Right lobe of liver (tissue), 6 donors: ENCODE data around the gene NPAS2. TPM values are rescaled to one million over a fixed set of nuclear protein-coding genes. Genes with fewer than 3 reads are reported as not detected.

Experiments
- ATAC-seq, 4 donors: fragments of 200-7000 bp; cut with Tn5 transposase; one replicate each; pipeline ENCODE4 v1.9.1; 2020; ENCODE audit warnings: mild to moderate bottlenecking in 4 of 4, moderate library complexity in 4 of 4
- DNase-seq, 3 donors: peaks; one replicate each; pipeline ENCODE4 v3.0.0-alpha.2; 2020
- H3K27ac ChIP-seq, 3 donors: fragments of 200-600 bp; one replicate each; pipeline ENCODE4 v1.8.0; 2022
- H3K27me3 ChIP-seq, 2 donors: fragments of 200-600 bp; one replicate each; pipeline ENCODE4 v1.8.0; 2022
- H3K36me3 ChIP-seq, 4 donors: fragments of 200-600 bp; sonication (generic) in 1 of 4; one replicate each; pipeline versions ENCODE4 v1.5.1 to v1.8.0; 2017 to 2022; ENCODE audit warnings: control low read depth in 1 of 4
- H3K4me1 ChIP-seq, 4 donors: fragments of 200-600 bp; sonication (generic) in 1 of 4; one replicate each; pipeline versions ENCODE4 v1.5.1 to v1.8.0; 2017 to 2022; ENCODE audit warnings: control low read depth in 1 of 4
- H3K4me3 ChIP-seq, 3 donors: fragments of 200-600 bp; one replicate each; pipeline ENCODE4 v1.8.0; 2022
- H3K9me3 ChIP-seq, 4 donors: fragments of 200-600 bp; sonication (generic) in 1 of 4; one replicate each; pipeline versions ENCODE4 v1.5.1 to v1.8.0; 2017 to 2022; ENCODE audit warnings: control low read depth in 1 of 4
- POLR2A ChIP-seq: fragments of 450-650 bp; IDR thresholded peaks from one replicate; pipeline ENCODE4 v1.6.1; 2017; ENCODE audit warnings: antibody characterized with exemption, mild to moderate bottlenecking
- WGBS: methylation state at CpG from one replicate; pipeline ENCODE4 v1.1.6; 2018; ENCODE audit warnings: low coverage, low lambda C conversion rate; ENCODE audit not compliant: insufficient coverage; ENCODE audit errors: missing lambda C conversion rate; 5-methylcytosine and 5-hydroxymethylcytosine counted together
- intact Hi-C, 2 donors: fragments of 100-400 bp; cut with DNase I; formaldehyde crosslinking; loops; one replicate each; pipeline versions ENCODE4 v1.11.2 to v1.14.1; 2022
- total RNA-seq, 6 experiments: library from RNA; depleted of rRNA in 2 of 6; stranded (reverse); fragments of >200 nt in 2 of 6; fragmentation: NEBNext Ultra II Directional in 3 of 6; extraction: Animal tissue kit (Norgen Biotek cat#: 25700) in 3 of 6; gene quantifications; one replicate each; pipeline versions ENCODE4 v1.1.0 to v1.2.4, GENCODE V29; 2016 to 2023
- TF ChIP-seq, protein P1 (sequence below), 4 donors: fragments of 200-600 bp in 3 of 4; fragments of 450-650 bp in 1 of 4; IDR thresholded peaks; one replicate each; pipeline versions ENCODE4 v1.5.1 to v1.8.0; 2016 to 2022; ENCODE audit warnings: antibody characterized with exemption in 4 of 4, mild to moderate bottlenecking in 2 of 4
- donor health status: DM: no; HTN: yes; CAD: no.
- donor health status: DM: no; HTN: no; CAD: no.
- donor health status: DM: no; HTN: no; CAD: no.
- donor health status: DM: no; HTN: yes; CAD: no.
- donor health status: DM: no; HTN: yes; CAD: no.

The NPAS2 gene
- total RNA-seq, 6 experiments from 2014 or later = 8.8 to 33.3 (median 24.5) TPM

DNA sequence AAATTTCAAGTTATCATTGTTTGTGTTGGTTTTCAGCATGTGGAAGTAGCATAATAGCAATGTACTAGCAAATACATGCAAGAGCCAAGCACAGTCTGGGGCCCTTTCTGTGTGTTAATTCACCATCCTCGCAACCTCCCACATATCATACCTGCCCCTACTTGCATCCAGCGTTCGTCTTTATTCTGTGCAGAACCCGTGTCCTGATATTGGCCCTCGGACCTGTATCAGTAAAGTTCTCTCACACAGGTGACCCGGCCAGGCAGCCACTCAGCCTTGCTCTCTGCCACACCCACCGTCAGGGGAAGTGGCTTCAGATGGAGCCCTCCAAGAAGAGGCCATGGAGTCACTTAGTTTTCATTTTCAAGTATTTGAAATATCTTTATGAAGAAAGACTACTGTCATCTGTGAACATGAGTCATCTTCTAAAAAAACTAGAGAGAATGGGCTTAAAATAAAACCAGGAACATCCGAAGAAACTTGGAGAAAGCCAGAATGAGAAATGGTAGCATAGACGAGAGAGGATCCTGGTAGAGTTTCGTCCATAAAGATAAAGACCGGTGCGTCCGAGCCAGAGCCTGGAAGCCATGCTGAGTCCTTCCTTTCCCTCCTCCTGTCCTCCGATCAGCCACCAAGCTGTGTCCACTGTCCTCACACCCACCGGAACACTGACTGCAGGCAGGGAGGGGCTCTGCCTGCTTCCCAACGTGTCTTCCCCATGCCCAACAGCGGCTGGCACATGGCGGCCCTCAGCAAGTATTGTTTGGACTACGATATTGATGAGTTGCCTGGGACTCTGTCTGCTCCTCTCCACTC lies 124.9 kb downstream of the NPAS2 start:
- Histone ChIP-seq H3K36me3 (peaks cover 0 to 3% (median 0%) of the 10 kb centered on the region in 4 donors), H3K4me1 (peaks cover 0 to 16% (median under 1%) of the 10 kb centered on the region in 4 donors), H3K4me3 (no peak overlapping the region), H3K9me3 (no peaks in the 10 kb centered on the region), H3K27ac (no peak overlapping the region), H3K27me3 (no peaks in the 10 kb centered on the region)
- DNase-seq = no peak
- 89% methylated on average over 19 of the region's 19 CpGs for WGBS
- ATAC-seq = no peak
- intact Hi-C loops = no loop called here
- TF ChIP-seq, protein P1, sequence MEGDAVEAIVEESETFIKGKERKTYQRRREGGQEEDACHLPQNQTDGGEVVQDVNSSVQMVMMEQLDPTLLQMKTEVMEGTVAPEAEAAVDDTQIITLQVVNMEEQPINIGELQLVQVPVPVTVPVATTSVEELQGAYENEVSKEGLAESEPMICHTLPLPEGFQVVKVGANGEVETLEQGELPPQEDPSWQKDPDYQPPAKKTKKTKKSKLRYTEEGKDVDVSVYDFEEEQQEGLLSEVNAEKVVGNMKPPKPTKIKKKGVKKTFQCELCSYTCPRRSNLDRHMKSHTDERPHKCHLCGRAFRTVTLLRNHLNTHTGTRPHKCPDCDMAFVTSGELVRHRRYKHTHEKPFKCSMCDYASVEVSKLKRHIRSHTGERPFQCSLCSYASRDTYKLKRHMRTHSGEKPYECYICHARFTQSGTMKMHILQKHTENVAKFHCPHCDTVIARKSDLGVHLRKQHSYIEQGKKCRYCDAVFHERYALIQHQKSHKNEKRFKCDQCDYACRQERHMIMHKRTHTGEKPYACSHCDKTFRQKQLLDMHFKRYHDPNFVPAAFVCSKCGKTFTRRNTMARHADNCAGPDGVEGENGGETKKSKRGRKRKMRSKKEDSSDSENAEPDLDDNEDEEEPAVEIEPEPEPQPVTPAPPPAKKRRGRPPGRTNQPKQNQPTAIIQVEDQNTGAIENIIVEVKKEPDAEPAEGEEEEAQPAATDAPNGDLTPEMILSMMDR (IDR thresholded peaks at IDR 0.05) = no peak
- no peak for TF ChIP-seq POLR2A

DNA sequence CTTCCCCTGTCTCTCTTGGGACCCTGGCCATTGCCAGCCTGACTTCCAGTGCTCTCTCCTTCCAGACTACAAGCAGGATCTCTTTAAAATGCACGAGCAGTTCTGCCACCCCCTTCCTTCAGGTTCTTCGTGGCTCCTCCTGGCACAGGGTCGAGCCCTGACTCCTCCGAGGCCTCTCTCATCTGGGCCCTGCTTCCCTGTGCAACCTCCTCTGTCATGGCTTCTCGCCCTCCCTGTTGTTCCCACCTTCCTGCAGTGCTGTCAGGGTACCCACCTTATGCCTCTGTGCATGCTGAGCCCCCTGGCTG lies 125.4 kb downstream of the NPAS2 start:
- H3K9me3 ChIP-seq = no peaks in the 10 kb centered on the region
- no peak overlapping the region for H3K4me3 ChIP-seq
- no peaks in the 10 kb centered on the region for H3K27me3 ChIP-seq
- intact Hi-C loops = no loop called here
- DNase-seq (no peak), ATAC-seq (no peak)
- peaks cover 0 to 11% (median 0%) of the 10 kb centered on the region in 4 donors for H3K4me1 ChIP-seq
- no peak overlapping the region for H3K27ac ChIP-seq
- 91% methylated on average over 5 of the region's 5 CpGs for WGBS
- H3K36me3 ChIP-seq = peaks cover 0 to 9% (median 0%) of the 10 kb centered on the region in 4 donors
- TF ChIP-seq, protein P1 (IDR thresholded peaks at IDR 0.05) = no peak
- TF ChIP-seq POLR2A = no peak

DNA sequence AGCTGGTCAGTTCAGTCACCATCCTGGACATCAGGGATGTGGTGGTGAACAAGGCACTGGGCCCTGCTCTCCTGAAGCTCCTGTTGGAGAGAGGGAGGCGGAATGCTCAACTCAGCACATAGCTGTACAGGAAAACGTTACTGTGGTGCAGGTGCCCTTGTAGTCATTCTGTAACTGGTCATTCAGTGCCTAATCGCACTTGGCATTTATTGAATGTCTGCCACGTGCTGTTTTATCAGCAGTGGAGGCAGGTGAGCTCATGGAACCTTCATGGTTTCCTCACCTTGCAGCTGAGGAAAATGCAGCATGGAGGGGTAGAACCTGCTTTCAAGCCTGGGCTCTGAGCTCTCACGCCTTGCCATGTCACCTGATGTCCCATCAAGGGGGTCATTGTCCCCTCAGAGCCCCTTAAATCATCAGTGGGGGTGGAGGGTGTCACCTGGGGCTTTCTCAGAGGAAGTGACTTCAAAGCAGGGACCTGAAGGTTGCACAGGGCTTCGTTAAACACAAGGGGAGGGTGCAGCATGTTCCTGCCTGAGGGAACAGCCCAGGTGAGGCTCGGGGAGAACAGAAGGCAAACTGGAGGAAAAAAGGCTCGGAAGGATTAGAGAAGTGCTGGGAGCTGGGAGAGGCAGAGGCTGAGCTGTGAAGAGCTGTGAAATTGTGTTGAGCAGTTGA lies 126.1 kb downstream of the NPAS2 start:
- intact Hi-C loops = no loop called here
- H3K4me1 ChIP-seq = peaks cover 0 to 5% (median 0%) of the 10 kb centered on the region in 4 donors
- ATAC-seq = no peak
- DNase-seq = no peak
- H3K36me3 ChIP-seq = peaks cover 0 to 9% (median 0%) of the 10 kb centered on the region in 4 donors
- TF ChIP-seq, protein P1 (IDR thresholded peaks at IDR 0.05) = no peak
- no peak for TF ChIP-seq POLR2A
- H3K27ac ChIP-seq = no peak overlapping the region
- WGBS = 79% methylated on average over 5 of the region's 8 CpGs
- no peaks in the 10 kb centered on the region for H3K27me3 ChIP-seq
- no peak overlapping the region for H3K4me3 ChIP-seq
- H3K9me3 ChIP-seq = no peaks in the 10 kb centered on the region

DNA sequence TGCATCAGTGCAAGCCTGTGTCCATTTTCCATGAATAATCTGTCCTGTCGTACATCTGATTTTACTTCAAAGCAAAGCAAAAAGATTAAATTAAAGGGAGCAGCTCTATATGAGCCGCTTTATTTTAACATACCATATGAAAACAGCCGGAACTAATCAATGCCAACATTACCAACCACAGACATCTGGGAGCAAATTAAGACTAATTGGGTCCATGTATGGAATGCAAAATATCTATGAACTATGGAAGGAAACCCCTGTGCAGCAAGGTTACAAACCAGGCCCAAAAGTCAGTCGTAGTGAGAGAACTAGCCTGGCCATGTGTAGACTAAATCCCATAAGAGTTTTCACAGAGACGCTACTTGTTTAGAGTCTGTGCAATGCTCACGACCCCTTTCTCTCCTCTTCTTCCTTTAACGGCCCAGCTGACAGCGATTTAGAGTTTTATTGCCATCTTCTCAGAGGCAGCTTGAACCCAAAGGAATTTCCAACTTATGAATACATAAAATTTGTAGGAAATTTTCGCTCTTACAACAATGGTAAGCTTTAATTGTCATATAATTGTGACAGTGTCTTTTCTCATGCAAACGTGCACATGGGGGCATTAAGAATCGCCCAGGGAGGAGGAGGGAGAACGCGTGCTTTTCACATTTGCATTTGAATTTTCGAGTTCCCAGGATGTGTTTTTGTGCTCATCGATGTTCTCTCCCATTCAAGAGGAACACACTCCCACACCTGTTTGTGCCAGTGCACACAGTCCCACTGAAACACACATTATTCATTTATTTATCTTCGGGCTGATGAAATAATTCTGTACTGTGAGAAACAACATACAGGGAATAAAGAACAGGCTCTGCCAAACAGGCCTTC lies 129.2 kb downstream of the NPAS2 start:
- intact Hi-C loops = no loop called here
- Histone ChIP-seq H3K4me1 (no peaks in the 10 kb centered on the region), H3K9me3 (no peaks in the 10 kb centered on the region), H3K27me3 (no peaks in the 10 kb centered on the region), H3K36me3 (peaks cover 0 to 9% (median 0%) of the 10 kb centered on the region in 4 donors), H3K27ac (no peak overlapping the region), H3K4me3 (no peak overlapping the region)
- DNase-seq = no peak
- WGBS = 86% methylated on average over 16 of the region's 16 CpGs
- no peak for TF ChIP-seq POLR2A
- TF ChIP-seq, protein P1 (IDR thresholded peaks at IDR 0.05) = no peak
- no peak for ATAC-seq
